Suppressor macrophage (primary cell): ENCODE measurements around the gene TPK1.
A peak's percentile ranks its signal among the peaks of the same experiment; 100 is the strongest.

ENCODE experiments used
- DNase-seq, 4 experiments: peaks; one replicate each; pipeline ENCODE4 v3.0.0-alpha.2; 2020 to 2022
- total RNA-seq, 17 experiments: gene quantifications; one replicate each; lab custom pipeline; 2026; ENCODE audit warnings: mixed read lengths in 6 of 17, inconsistent platforms in 3 of 17; lab: John Stamatoyannopoulos, UW

Gene TPK1
- 20.8 to 50.3 (median 37.7) reads per million in 17 experiments for total RNA-seq

DNA sequence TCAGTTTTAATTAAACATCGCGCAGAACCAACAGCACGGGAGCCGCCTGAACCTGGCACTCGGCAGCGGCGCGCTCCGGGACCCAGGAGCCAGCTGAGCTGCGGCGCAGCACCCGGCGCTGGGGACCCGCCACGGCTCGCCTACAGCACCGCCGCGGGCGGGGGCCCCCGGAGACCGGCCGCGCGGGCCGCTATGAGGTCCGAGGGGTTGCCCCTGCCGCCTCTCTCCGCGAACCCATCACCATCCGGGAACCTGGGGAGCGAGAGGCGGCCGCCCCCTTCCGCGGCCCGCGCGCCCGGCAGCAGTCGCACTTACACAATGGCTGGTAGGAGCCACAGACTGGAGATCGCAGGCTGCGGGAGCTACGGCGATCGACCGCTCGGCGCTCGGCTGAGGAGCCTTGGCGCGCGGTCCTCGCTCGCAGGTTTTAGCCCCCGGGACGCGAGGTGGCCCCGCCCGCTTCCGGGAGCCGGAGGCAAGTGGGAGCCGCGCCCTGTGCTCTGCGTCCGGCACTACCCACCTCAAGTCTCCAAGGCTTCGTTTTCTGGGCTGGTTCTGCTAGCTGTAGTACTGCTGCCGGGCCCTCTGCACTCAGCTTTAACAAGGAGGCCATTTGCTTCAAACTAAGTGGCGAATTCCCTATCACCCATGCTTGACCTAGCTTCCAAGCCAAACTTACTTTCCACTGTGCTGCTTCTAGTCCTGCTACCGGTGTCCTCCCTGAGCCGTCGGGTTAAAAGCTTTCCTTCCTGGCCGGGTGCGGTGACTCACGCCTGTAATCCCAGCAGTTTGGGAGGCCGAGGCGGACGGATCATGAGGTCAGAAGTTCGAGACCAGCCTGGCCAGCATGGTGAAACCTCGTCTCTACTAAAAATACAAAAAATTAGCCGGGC is at the start of gene TPK1:
Gene TPK1, minus strand, starts transcription at position 402 of the 893 bp plus-strand sequence. CDS start 451 bp downstream, outside the sequence.
- peak; percentile 95 to 98 (median 98) for DNase-seq

DNA sequence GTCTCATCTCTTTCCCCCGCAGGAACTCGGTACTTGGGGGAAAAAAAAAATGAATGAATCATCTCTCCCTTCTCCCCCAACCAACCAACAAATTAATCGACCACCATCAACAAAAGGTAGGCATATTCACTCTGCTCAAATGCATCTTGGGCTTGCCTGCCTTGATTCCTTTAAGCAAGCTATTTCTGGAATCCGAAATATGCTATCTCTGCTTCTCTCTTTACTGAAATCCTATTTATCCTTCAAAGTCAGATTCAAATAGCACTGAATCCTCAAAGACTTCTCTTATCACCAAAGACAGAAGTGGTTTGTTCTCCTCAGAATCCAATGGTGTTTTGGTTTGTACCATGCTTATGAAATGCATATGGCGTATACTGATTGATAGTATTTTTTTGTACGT is 49.6 kb upstream of the TPK1 start:
- no peak for DNase-seq

DNA sequence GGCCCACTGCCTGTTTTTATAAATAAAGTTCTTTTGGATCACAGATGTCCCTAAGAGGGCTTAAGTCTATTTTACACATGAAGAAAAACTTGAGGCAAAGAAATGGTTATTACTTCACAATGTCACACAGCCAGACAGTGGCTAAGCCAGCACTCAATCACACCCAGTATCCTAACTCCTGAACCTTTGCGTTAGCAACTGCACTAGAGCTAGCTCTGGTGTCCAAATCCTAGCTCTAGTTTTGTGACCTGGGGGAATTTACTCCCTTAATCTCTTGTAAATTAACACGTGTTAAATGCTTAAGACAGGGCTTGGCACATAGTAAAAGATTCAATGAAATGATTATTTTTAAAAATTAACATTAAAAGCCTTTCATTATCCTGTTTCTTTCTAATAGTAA is 49.0 kb upstream of the TPK1 start:
- no peak for DNase-seq

DNA sequence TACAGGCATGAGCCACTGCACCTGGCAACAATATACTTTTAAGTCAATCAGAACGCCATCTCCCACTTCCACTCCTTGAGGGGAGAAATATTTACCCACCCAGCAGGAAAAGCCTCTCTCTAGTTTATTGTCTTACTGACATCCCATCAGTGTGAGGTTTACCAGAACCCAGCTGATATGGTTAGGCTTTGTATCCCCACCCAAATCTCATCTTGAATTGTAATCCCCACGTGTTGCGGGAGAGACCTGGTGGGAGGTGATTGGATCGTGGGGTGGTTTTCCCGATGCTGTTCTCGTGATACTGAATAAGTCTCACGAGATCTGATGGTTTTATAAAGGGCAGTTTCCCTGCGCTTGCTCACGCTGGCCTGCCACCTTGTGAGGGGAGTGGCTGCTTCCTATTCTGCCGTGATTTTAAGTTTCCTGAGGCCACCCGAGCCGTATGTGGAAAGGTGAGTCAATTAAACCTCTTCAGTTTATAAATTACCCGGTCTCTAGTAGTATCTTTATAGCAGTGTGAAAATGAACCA is 37.5 kb upstream of the TPK1 start:
- DNase-seq: no peak

DNA sequence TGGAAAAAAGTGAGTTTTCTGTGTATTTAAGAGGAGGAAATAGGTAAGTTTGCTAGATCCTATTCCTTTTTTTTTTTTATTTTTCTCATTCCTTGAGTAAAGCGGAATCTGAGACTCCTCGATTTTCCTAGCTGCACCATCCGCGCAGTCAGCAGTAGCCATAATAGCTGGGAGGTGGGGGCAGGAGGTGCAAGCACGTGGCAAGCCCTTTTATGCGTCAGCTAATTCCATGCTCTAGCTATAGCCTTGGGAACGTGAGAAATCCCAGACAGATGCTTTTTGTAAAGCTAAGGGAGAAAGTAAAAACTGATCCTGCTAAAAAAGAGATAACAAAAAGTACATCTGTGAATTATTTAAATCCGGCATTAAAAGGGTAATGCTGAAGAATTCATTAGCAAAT is 33.2 kb upstream of the TPK1 start:
- DNase-seq: no peak

DNA sequence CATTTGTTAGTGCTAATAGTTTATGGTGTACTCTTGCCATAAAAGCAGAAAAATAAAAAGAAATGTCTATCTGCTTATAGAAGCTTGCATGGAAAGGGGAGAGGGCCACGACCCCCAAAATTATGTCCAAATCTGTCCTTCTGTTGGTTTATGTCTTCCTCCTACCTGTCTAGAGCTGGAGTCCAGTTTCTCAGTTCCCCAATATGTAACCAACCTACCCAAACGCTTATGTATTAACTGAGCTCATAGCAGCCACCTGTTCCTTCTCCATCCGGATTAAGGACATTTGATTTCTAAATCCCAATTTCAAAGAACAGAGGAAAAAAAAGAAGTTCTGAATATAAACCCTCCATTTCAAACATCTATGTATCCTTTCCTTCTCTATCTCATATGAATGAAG is 30.3 kb upstream of the TPK1 start:
- no peak for DNase-seq

DNA sequence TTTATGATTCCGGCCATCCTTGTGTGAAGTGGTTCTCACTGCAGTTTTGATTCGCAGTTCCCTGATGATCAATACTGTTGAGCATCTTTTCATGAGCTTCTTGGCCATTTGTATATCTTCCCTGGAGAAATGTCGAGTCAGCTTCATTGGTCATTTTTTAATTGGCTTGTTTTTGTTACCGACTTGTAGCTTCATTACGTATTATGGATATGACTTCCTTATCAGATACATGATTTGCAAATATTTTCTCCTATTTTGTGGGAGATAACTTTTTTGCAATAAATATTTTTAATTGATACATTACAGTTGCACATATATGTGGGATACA is 27.4 kb upstream of the TPK1 start:
- DNase-seq: no peak

DNA sequence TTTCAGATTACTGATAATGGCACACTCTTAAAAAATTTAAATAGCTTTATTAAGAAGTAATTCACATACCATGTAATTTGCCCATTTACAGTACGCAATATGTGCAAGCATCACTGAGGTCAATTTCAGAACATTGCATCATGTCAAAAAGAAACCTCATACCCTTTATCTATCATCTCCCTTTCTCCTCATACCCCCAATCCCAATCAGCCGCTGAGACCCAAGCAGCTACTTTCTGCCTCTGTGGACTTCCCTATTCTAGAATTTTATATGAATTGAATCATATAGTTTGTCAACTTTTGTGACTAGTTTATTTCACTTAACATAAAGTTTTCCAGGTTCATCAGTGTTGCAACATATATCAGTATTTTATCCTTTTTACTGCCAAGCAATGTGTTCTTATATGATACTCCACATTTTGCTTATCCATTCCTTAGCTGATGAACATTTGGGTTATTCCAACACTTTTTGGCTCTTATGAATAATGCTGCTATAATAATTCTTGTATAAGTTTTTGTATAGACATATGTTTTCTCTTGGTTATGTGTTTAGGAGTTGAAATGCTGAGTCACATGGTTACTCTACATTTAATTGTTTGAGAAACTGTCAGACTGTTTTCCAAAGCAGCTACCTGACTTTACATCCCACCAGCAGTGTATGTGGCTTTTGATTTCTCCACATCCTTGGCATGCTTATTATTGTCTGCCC is 26.9 kb upstream of the TPK1 start:
- DNase-seq: no peak

DNA sequence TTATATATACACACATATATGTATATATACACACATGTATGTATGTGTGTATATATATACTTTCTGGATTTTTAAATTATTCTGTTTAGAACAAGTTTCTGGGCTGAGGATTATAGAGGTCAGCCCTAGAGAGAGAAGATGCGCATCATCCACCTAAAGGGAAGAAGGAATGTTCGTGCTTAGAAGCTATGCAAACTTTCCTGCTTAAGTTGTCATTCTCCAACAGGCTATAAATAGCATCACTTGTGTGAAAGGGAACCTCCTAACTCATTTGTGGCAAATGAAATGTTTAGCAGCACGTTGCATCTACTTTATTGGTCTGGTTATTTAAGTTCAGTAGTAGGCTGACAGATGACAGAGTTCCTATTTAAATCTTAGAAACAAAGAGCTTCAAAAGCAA is 23.9 kb upstream of the TPK1 start:
- DNase-seq: peak in 1 of 4 experiments; percentile 10

DNA sequence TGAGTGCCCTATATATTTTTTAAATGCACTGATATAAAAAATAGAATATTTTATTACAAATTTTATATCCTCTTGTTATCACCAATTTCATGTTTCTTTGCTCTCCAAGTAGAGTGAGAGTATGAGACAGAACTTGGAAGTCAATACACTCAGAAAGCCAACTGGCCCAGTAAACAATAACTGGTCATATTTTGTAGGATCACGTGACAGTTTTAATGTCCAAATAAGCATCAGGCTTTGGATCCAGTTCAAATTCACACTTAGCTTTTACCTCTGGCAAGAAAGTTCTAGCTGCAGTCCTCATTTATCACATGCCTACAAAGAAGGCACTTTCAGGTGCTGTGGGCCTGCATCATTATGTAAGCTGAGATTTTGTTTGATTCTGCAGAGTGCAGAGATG is 21.6 kb upstream of the TPK1 start:
- DNase-seq: no peak

DNA sequence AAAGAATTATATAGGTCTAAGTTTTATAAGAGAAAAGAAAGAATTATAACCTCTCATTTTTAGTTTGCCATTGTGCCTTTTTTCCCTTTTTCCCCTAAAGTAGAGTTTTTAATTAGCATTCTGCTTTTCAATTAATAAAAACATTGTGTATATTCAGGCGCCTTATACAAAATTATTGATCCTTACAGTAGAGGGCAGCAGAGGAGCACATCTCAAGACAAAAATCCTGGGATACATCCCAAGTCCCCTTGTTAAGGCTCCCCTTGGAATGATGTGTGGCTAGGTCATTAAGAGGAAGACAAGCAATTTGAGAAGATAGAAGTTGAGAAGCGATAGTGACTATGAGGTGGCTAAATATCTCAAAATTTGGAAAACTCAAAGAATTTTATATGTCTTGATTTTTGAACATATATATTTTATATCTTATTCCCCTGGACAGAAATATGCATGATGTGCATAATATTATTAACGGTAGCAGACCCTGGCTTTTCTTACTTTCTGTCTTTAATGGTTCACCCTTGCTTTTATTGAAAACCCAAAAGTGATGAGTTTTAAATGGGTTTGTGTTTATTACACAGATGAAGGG is 19.1 kb upstream of the TPK1 start:
- peak in 3 of 4 experiments; percentile 20 to 53 (median 38) for DNase-seq

DNA sequence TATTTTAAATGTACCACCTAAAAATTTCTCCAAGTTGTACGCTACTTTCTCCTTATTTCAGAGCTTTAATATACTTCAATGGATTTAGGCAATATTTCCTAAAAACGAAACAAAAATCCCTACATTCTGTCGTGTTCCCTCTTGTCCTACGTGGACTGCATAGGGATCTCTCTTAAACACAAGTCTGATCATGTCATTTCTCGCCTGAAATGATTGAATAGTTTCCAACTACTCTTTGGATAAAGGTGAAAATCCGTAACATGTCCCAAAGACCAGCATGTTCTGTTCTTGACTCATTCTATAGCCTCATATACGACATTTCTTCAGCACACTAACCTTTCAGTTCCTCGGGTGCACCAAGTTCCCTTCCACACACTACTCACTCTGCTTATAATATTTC is 17.7 kb upstream of the TPK1 start:
- no peak for DNase-seq

DNA sequence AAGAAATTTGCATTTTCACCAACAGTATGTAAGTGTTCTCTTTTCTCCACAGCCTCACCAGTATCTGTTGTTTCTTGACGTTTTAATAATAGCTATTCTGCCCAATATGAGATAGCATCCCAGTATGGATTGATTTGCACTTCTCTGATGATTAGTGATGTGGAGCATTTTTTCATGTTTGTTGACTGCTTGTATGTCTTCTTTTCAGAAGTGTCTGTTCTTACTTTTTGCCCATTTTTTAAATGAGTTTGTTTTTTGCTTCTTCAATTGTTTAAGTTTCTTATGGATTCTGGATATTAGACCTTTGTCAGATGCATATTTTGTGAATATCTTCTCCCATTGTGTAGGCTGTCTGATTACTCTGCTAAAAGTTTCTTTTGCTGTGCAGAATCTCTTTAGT is 12.2 kb upstream of the TPK1 start:
- no peak for DNase-seq

DNA sequence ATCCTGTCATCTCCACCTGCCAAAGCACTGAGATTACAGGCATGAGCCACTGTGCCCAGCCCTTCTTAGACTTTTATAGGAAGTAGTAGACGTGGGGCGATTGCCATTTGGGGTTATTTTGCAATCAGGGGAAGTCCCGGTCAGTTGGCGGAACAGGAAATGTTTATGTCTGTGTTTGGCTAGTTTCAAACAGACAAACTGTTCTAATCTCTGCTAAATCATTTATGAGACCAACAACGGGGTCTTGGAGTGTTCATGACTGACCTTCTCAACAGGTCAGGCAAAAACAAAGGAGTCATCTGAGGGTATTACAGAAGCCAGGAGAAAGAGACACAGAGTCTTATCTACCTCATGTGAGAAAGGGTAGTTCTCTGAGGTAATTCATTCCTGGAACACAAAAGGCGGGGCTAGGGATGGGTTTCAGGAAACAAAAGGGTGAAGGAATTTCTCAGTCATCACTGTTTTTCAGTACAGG is 6.6 kb upstream of the TPK1 start:
- DNase-seq: peak; percentile 83 to 93 (median 89)

DNA sequence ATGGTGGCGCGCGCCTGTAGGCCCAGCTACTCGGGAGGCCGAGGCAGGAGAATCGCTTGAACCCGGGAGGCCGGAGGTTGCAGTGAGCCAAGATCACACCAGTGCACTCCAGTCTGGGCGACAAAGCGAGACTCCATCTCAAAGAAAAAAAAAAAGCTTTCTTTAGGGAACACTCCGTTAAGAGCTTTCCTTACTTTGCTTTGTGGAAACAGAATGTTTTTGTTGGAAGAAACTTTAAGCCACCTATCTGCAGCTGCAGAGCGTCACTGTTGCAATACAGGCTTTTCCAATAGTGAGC is 641 bp upstream of the TPK1 start:
- no peak for DNase-seq

DNA sequence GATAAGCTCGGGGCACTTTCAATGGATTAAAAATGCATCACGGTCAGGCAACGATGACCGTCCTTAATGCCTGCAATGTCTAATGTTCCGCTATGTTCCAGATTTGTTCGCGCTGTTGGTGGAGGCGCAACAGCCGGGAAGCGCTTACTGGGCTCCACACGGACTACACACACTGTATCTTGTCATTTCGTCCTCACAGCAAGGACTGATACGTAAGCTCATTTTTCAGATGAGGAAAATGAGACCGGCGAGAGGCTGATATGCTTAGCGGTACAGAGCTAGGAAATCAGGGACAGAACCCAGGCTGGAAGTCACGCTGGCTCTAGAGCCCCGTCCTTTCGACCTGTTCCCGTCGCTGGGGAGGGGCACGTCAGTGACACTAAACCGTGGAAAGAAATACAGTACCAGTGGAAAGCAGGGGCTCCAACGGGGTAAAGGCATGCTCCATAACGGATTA is 670 bp downstream of the TPK1 start:
- peak in 3 of 4 experiments; percentile 42 to 61 (median 56) for DNase-seq

DNA sequence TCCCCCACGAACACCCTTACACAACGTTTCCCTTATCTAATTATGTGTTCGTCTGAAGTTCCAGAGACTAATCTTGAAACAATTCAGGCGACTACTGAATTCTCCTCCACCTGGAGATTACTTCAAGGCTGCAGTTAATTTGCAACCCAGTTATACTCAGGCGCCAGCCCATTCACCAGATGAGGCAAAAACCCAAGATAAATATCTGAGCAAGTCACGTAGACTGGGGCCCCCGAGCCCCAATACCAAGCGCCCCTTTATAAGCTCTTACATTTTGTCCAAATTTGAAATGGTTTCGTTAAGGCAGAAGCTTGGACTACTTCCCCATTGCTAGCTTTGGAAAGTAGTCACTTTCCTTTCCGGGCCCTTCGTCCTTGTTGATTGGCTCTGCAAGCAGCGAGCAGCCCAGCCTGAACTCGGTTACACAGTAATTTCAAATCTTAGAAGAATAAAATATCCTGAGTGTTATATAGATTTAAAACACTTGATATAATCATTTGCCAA is 1.2 kb downstream of the TPK1 start:
- peak; percentile 71 to 82 (median 80) for DNase-seq

DNA sequence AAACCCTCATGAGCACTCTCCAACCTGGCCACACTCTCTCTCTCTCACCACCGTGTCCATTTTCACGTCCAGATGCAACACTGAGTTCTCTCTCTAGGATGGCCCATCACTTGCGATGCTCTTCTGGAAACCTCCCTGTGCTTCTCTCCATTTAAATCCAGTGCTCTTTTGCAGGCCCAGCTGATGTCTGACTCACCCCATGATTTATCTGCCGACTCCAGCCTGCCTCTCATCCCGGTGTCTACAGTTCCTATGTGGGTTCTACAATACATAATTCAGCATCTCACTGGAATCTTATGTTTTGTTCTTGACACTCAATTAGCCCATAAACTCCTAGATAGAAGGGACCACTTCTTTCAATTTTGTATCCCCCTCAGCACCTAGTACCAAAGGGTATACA is 5.0 kb downstream of the TPK1 start:
- DNase-seq: no peak

DNA sequence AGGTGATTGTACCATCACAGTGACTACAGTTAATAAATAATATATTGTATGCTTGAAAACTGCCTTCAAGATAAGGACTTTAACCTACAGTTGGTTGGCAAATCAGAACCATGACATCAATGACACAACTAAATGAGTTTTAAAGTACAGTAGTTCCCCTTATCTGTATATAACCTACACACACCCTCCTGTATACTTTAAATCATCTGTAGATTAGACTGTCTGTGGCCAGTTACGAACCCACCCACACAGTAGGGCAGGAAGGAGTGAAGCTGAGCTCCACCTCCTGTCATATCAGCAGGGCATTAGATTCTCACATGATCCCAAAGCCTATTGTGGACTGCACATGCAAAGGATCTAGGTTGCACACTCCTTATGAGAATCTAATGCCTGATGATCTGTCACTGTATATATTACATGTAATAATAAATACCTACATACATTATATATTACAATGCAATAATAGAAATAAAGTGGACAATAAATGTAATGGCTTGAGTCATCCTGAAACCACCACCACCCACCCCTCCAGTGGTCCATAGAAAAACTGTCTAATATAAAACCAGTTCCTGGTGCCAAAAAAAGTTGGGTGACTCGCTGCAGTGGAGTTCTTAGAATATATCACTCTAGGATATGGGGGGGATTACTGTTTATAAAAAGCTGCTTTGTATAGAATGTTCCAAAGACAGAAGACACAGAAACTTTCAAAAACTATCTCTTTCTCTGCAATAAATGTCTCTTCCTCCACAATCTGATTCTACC is 5.6 kb downstream of the TPK1 start:
- peak in 2 of 4 experiments; percentile 15 to 29 for DNase-seq

DNA sequence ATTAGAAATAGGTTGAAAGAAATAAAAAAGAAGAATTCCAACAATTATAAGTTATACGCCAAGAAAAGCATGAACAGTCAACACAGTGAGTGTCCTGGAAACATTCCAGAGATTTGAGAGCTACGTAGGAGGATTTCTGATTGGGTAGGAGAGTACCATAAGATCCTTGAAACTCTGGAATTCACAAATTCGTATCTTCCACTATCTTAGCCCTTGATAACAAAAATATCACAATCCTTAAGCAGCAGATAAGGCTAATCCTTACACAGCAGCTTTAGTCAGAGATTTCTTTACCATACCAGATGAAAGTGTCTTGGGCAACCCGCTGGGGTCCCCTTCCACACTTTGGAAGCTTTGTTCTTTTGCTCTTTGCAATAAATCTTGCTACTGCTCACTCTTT is 8.2 kb downstream of the TPK1 start:
- DNase-seq: no peak

DNA sequence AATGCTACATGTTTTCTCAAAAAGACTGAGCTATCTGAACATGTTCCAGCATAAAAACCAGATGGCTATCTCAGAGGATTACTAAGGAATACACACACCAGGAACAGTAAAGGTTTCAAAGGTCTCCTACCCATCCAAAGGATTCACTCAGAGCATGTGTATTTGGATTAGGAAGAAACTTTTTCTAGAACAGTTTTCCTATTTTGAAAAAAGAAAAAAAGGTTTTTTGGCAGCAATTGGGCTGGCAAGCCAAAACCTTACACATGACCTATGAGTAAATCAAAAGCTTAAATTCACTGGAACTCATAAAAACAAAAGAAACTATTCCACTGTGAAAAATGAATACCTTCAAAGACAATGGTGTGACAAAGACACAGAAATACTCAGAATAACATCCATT is 9.6 kb downstream of the TPK1 start:
- DNase-seq: no peak

DNA sequence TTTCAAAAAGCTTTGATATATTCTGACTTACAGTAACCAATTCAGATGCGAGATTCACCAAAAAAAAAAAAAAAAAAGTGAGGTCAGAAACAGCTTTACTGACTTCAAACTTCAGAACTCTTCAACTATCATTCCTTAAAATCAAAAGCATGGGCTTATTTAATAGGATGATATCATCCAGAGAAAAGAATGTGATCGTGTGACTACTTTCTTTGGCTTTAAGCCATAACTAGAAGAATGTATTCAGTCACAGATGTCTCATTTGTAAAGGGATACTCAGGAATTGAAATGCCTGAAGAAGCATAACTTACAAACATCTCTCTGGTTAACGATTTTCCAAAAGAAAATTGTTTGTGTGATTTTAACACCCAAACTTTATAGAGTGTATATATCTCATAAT is 11.5 kb downstream of the TPK1 start:
- DNase-seq: no peak
